Dermis microvascular lymphatic vessel endothelial cell (primary cell): Measurements from ENCODE around the gene LAMA2. TPM values are rescaled to one million over a fixed set of nuclear protein-coding genes. Genes with fewer than 3 reads are reported as not detected.
A peak's percentile ranks its signal among the peaks of the same experiment; 100 is the strongest.
"Not testable (repeated sequence)": the region's sequence is repeated elsewhere in the genome, so short reads cannot be mapped to it uniquely, and the experiment has no call there.

ENCODE experiments used
- DNase-seq, 2 donors: peaks; one replicate each; pipeline versions ENCODE4 v3.0.0 to v3.0.0-alpha.2; 2010; ENCODE audit warnings: low read depth in 2 of 2
- total RNA-seq: library from RNA; depleted of rRNA; stranded (reverse); fragments of >200 nt; gene quantifications from 2 replicates; pipeline ENCODE4 v1.2.1, GENCODE V29; 2014

The LAMA2 gene
- total RNA-seq, 1 donor from 2014 or later, result 0.64 TPM

GRCh38 chr6:129088481-129088880, 205.5 kb downstream of the LAMA2 start:
- not testable (repeated sequence) for DNase-seq

GRCh38 chr6:129089357-129089756, 206.4 kb downstream of the LAMA2 start:
- no peak for DNase-seq

GRCh38 chr6:129094147-129094546, 211.2 kb downstream of the LAMA2 start:
- DNase-seq, result no peak

- no peak for DNase-seq
These were observed 213.8 kb downstream of the LAMA2 start for GRCh38 chr6:129096651-129097290.

GRCh38 chr6:129098061-129098553, 215.2 kb downstream of the LAMA2 start:
- no peak for DNase-seq

- DNase-seq, result no peak
These were observed 216.8 kb downstream of the LAMA2 start for GRCh38 chr6:129099696-129100095.

GRCh38 chr6:129100164-129100563, 217.2 kb downstream of the LAMA2 start:
- DNase-seq, result no peak

GRCh38 chr6:129102741-129103140, 219.8 kb downstream of the LAMA2 start:
- DNase-seq, result no peak

- DNase-seq, result peak in 1 of 2 donors; percentile 67
These were observed 221.2 kb downstream of the LAMA2 start for GRCh38 chr6:129104131-129104530.

GRCh38 chr6:129104560-129104959, 221.6 kb downstream of the LAMA2 start:
- peak in 1 of 2 donors; percentile 72 for DNase-seq

GRCh38 chr6:129105035-129105434, 222.1 kb downstream of the LAMA2 start:
- peak in 1 of 2 donors; percentile 14 for DNase-seq

- peak in 1 of 2 donors; percentile 47 for DNase-seq
These were observed 222.9 kb downstream of the LAMA2 start for GRCh38 chr6:129105793-129106192.

GRCh38 chr6:129108337-129108736, 225.4 kb downstream of the LAMA2 start:
- DNase-seq, result no peak

GRCh38 chr6:129110690-129111343, 227.9 kb downstream of the LAMA2 start:
- no peak for DNase-seq

- no peak for DNase-seq
These were observed 228.4 kb downstream of the LAMA2 start for GRCh38 chr6:129111346-129111745.

GRCh38 chr6:129111853-129112252, 228.9 kb downstream of the LAMA2 start:
- DNase-seq, result no peak

- no peak for DNase-seq
These were observed 229.7 kb downstream of the LAMA2 start for GRCh38 chr6:129112591-129112990.

- no peak for DNase-seq
These were observed 230.7 kb downstream of the LAMA2 start for GRCh38 chr6:129113637-129114036.

- DNase-seq, result no peak
These were observed 231.9 kb downstream of the LAMA2 start for GRCh38 chr6:129114636-129115391.

GRCh38 chr6:129115471-129115870, 232.5 kb downstream of the LAMA2 start:
- DNase-seq, result no peak

- DNase-seq, result no peak
These were observed 234.4 kb downstream of the LAMA2 start for GRCh38 chr6:129117355-129117754.
